HepG2 (cell line): ENCODE data around the gene PPP1R8. TPM values are rescaled to one million over a fixed set of nuclear protein-coding genes. Genes with fewer than 3 reads are reported as not detected.

ENCODE experiments used
- ATAC-seq: fragments of 200-7000 bp; cut with Tn5 transposase; 3 replicates; pipeline ENCODE4 v1.9.1; 2020; ENCODE audit warnings: mild to moderate bottlenecking, moderate library complexity
- BruUV-seq: library from RNA; stranded (reverse); fragments of 400-500 nt; replicated peaks from 2 replicates; lab custom pipeline; 2021; lab: Mats Ljungman, UMichigan
- CTCF ChIA-PET: fragments of 300-600 bp; formaldehyde crosslinking; extraction: SDS; loops from one replicate; lab custom pipeline; 2021; ENCODE audit warnings: low total read pairs, inconsistent platforms, low intra/inter-chr PET ratio; lab: Yijun Ruan, JAX
- POLR2A ChIA-PET: fragments of 350-600 bp; sonication (Branson Sonifier 250); formaldehyde crosslinking; loops from one replicate; lab custom pipeline; 2020; ENCODE audit warnings: antibody characterized with exemption, inconsistent platforms; lab: Yijun Ruan, JAX
- DNase-seq: peaks from one replicate; pipeline ENCODE4 v3.0.0-alpha.2; 2015; ENCODE audit warnings: low spot score
- FAIRE-seq: peaks from 3 replicates; lab custom pipeline; 2011; peaks lifted over from hg19 to GRCh38; lab: Jason Lieb, UNC
- H2AFZ ChIP-seq: one replicate; pipeline ENCODE4 v1.6.1; 2011; ENCODE audit warnings: low read length, inconsistent platforms
- H3K27ac ChIP-seq: fragments of 300-600 bp; 3 replicates; pipeline ENCODE4 v1.8.0; 2011; ENCODE audit warnings: mixed run types, mild to moderate bottlenecking, mixed read lengths, low read length, inconsistent platforms; ENCODE audit not compliant: insufficient read depth; ENCODE audit errors: extremely low read length
- H3K27me3 ChIP-seq, 2 experiments: fragments of 200-600 bp in 1 of 2; 2 replicates in 1 of 2; 3 replicates in 1 of 2; pipeline versions ENCODE4 v1.6.0 to v1.8.0; 2011; ENCODE audit warnings: low read length in 2 of 2, mild to moderate bottlenecking in 2 of 2, moderate library complexity in 2 of 2, inconsistent platforms in 1 of 2; ENCODE audit not compliant: insufficient read depth in 2 of 2, control insufficient read depth in 1 of 2
- H3K36me3 ChIP-seq, 2 experiments: fragments of 200-600 bp in 1 of 2; replicated peaks in 1 of 2; 2 replicates in 1 of 2; 3 replicates in 1 of 2; pipeline versions ENCODE4 v1.5.1 to v1.8.0; 2011; ENCODE audit warnings: low read length in 2 of 2, inconsistent platforms in 1 of 2; ENCODE audit not compliant: insufficient read depth in 2 of 2, control insufficient read depth in 1 of 2
- H3K4me1 ChIP-seq: 2 replicates; pipeline ENCODE4 v1.5.1; 2012; ENCODE audit warnings: low read length, inconsistent platforms; ENCODE audit not compliant: insufficient read depth
- H3K4me2 ChIP-seq: 2 replicates; pipeline ENCODE4 v1.6.0; 2011; ENCODE audit warnings: low read depth, low read length, inconsistent platforms
- H3K4me3 ChIP-seq, 3 experiments: fragments of 200-600 bp in 1 of 3; sonication (generic), shearing (Covaris generic) in 1 of 3; replicated peaks in 1 of 3; 2 replicates each; pipeline ENCODE4 v1.5.1; 2011 to 2016; ENCODE audit warnings: low read length in 3 of 3, inconsistent platforms in 2 of 3, low read depth in 2 of 3, mild to moderate bottlenecking in 2 of 3, control low read depth in 1 of 3, mixed read lengths in 1 of 3; ENCODE audit not compliant: insufficient read depth in 1 of 3
- H3K79me2 ChIP-seq: one replicate; pipeline ENCODE4 v1.6.1; 2011; ENCODE audit warnings: low read length, inconsistent platforms; ENCODE audit not compliant: insufficient read depth
- H3K9ac ChIP-seq: 2 replicates; pipeline ENCODE4 v1.6.0; 2011; ENCODE audit warnings: mild to moderate bottlenecking, low read depth, low read length, inconsistent platforms; ENCODE audit not compliant: insufficient read depth
- H3K9me3 ChIP-seq: 2 replicates; pipeline ENCODE4 v1.5.1; 2012; ENCODE audit warnings: mild to moderate bottlenecking, low read length
- H4K20me1 ChIP-seq: 2 replicates; pipeline ENCODE4 v1.6.0; 2011; ENCODE audit warnings: inconsistent platforms, mild to moderate bottlenecking, low read length, moderate library complexity; ENCODE audit not compliant: insufficient read depth
- AHR ChIP-seq: IDR thresholded peaks from 2 replicates; pipeline ENCODE4 v1.6.1; 2018; ENCODE audit warnings: missing genetic modification reagents, missing compliant biosample characterization
- HHEX ChIP-seq: IDR thresholded peaks from 2 replicates; pipeline ENCODE4 v1.6.1; 2016; ENCODE audit warnings: control low read depth
- HNF4A ChIP-seq: sonication (generic); formaldehyde crosslinking; IDR thresholded peaks from 2 replicates; pipeline ENCODE4 v1.4.0; 2020; ENCODE audit warnings: missing genetic modification reagents
- HNF4G ChIP-seq, 2 experiments: sonication (generic) in 1 of 2; formaldehyde crosslinking in 1 of 2; IDR thresholded peaks; 2 replicates each; pipeline versions ENCODE4 v1.4.0 to v1.6.1; 2011 to 2020; ENCODE audit warnings: borderline replicate concordance in 2 of 2, low read depth in 2 of 2, mild to moderate bottlenecking in 2 of 2, low read length in 1 of 2, missing genetic modification reagents in 1 of 2, moderate library complexity in 1 of 2
- HNRNPL ChIP-seq: fragments of 200-400 bp; formaldehyde crosslinking; IDR thresholded peaks from 2 replicates; pipeline ENCODE4 v1.6.1; 2017; ENCODE audit warnings: mild to moderate bottlenecking, low read depth, low read length
- MTF2 ChIP-seq: sonication (generic); formaldehyde crosslinking; IDR thresholded peaks from 2 replicates; pipeline ENCODE4 v1.5.0; 2020; ENCODE audit warnings: missing genetic modification reagents, borderline replicate concordance
- NR2C2 ChIP-seq: sonication (generic); formaldehyde crosslinking; IDR thresholded peaks from 2 replicates; pipeline ENCODE4 v1.4.0; 2020; ENCODE audit warnings: missing genetic modification reagents, mild to moderate bottlenecking, moderate library complexity, borderline replicate concordance
- PTBP1 ChIP-seq: fragments of 200-400 bp; formaldehyde crosslinking; IDR thresholded peaks from 2 replicates; pipeline ENCODE4 v1.6.1; 2018; ENCODE audit warnings: low read length, low read depth; ENCODE audit not compliant: poor library complexity, severe bottlenecking
- SNAPC2 ChIP-seq: sonication (generic); formaldehyde crosslinking; IDR thresholded peaks from 2 replicates; pipeline ENCODE4 v1.8.1; 2022; ENCODE audit warnings: mild to moderate bottlenecking, missing genetic modification reagents
- ZBTB3 ChIP-seq: sonication (generic); formaldehyde crosslinking; IDR thresholded peaks from 2 replicates; pipeline ENCODE4 v1.4.0; 2020; ENCODE audit warnings: low read depth, mild to moderate bottlenecking, moderate library complexity, missing genetic modification reagents, borderline replicate concordance
- ZKSCAN8 ChIP-seq: IDR thresholded peaks from 2 replicates; pipeline ENCODE4 v1.6.1; 2016; ENCODE audit warnings: borderline replicate concordance, missing genetic modification reagents, missing compliant biosample characterization
- ZNF230 ChIP-seq: sonication (generic); formaldehyde crosslinking; IDR thresholded peaks from 2 replicates; pipeline ENCODE4 v1.4.0; 2020; ENCODE audit warnings: mild to moderate bottlenecking, missing genetic modification reagents
- ZNF354B ChIP-seq: sonication (generic); formaldehyde crosslinking; IDR thresholded peaks from 2 replicates; pipeline ENCODE4 v1.8.0; 2022; ENCODE audit warnings: mild to moderate bottlenecking, missing genetic modification reagents
- ZNF546 ChIP-seq: sonication (generic); formaldehyde crosslinking; conservative IDR thresholded peaks from 2 replicates; pipeline ENCODE4 v1.8.1; 2023; ENCODE audit warnings: mild to moderate bottlenecking, missing genetic modification reagents
- ZNF629 ChIP-seq: sonication (generic); formaldehyde crosslinking; conservative IDR thresholded peaks from 2 replicates; pipeline ENCODE4 v1.5.0; 2020; ENCODE audit warnings: missing genetic modification reagents
- WGBS: methylation state at CpG from one replicate; pipeline ENCODE4 v1.1.6; 2017; ENCODE audit warnings: low lambda C conversion rate; 5-methylcytosine and 5-hydroxymethylcytosine counted together
- in situ Hi-C: cut with HindIII; loops from 2 replicates; pipeline ENCODE4 v1.10.0; 2017; ENCODE audit warnings: low pct_unique_long_range_greater_than_20kb; ENCODE audit not compliant: extremely low pct_ligation_motif_present
- intact Hi-C: fragments of 100-400 bp; cut with micrococcal nuclease; formaldehyde crosslinking; loops from one replicate; pipeline ENCODE4 v1.10.0; 2022; ENCODE audit not compliant: unreplicated experiment
- polyA plus RNA-seq, 8 experiments: library from polyadenylated mRNA; depleted of rRNA in 3 of 8; stranded (reverse) in 7 of 8; unstranded in 1 of 8; fragments of >200 nt; fragmentation: Illumina TruSeq in 4 of 8; extraction: Trizol in 4 of 8; gene quantifications; 2 replicates each; pipeline versions ENCODE4 v1.2.1 to v1.2.3, GENCODE V29; 2011 to 2016; ENCODE audit warnings: low read depth in 4 of 8, missing spikeins in 1 of 8, mixed read lengths in 1 of 8; ENCODE audit not compliant: insufficient read depth in 1 of 8
- total RNA-seq, 5 experiments: library from RNA; depleted of rRNA; stranded (reverse); fragments of >200 nt; fragmentation: Illumina TruSeq; extraction: Trizol; gene quantifications; 2 replicates each; pipeline ENCODE4 v1.2.3, GENCODE V29; 2016; ENCODE audit warnings: low read depth in 1 of 5
- TF ChIP-seq, protein P1 (sequence below): sonication (generic); formaldehyde crosslinking; IDR thresholded peaks from 2 replicates; pipeline ENCODE4 v1.4.0; 2020; ENCODE audit warnings: low read depth, missing genetic modification reagents

PPP1R8 gene
- total and polyA plus RNA-seq, 2 of the 13 experiments (the other 11 are each of a cell fraction or from before 2014, with no cell fraction given) = 38.3 to 62.2 TPM

DNA sequence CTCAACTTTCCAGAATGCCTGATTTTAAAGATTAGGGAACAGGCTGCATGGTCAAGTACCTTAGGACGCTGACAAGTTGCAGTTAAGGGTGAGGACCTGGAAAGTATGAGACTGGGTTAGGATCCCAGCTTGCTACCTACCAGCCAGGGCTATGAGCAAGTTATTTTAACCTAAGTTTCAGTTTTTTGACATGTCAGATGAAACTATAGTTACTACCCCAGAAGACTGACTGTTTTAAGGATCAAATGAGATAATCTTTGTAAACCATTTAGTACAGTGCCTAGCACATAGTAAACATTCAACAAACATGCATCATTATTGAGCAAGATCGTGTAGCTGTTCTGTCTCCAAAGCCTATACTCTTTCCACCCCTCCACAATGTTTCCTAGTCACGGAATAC is 56.2 kb downstream of the PPP1R8 start:
- 88% methylated on average over 3 of the region's 3 CpGs for WGBS
- POLR2A ChIA-PET = no interaction called here
- no peak for TF ChIP-seq MTF2 (CRISPR knock-in tag)
- no peak for TF ChIP-seq ZKSCAN8
- TF ChIP-seq, protein P1, sequence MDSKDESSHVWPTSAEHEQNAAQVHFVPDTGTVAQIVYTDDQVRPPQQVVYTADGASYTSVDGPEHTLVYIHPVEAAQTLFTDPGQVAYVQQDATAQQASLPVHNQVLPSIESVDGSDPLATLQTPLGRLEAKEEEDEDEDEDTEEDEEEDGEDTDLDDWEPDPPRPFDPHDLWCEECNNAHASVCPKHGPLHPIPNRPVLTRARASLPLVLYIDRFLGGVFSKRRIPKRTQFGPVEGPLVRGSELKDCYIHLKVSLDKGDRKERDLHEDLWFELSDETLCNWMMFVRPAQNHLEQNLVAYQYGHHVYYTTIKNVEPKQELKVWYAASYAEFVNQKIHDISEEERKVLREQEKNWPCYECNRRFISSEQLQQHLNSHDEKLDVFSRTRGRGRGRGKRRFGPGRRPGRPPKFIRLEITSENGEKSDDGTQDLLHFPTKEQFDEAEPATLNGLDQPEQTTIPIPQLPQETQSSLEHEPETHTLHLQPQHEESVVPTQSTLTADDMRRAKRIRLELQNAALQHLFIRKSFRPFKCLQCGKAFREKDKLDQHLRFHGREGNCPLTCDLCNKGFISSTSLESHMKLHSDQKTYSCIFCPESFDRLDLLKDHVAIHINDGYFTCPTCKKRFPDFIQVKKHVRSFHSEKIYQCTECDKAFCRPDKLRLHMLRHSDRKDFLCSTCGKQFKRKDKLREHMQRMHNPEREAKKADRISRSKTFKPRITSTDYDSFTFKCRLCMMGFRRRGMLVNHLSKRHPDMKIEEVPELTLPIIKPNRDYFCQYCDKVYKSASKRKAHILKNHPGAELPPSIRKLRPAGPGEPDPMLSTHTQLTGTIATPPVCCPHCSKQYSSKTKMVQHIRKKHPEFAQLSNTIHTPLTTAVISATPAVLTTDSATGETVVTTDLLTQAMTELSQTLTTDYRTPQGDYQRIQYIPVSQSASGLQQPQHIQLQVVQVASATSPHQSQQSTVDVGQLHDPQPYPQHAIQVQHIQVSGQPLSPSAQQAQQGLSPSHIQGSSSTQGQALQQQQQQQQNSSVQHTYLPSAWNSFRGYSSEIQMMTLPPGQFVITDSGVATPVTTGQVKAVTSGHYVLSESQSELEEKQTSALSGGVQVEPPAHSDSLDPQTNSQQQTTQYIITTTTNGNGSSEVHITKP (CRISPR knock-in tag) = no peak
- TF ChIP-seq ZNF546 (CRISPR knock-in tag) = no peak
- no peak for TF ChIP-seq NR2C2 (CRISPR knock-in tag)
- no peak for TF ChIP-seq HHEX
- no peak for TF ChIP-seq AHR (CRISPR knock-in tag)
- no peak for TF ChIP-seq ZNF354B (CRISPR knock-in tag)
- TF ChIP-seq PTBP1 = no peak
- TF ChIP-seq HNF4A (CRISPR knock-in tag) = no peak
- no peak for TF ChIP-seq ZNF629 (CRISPR knock-in tag)
- TF ChIP-seq ZBTB3 = no peak
- no peak for TF ChIP-seq ZNF230 (CRISPR knock-in tag)
- TF ChIP-seq HNF4G (IDR thresholded peaks at IDR 0.05; ENCODE audit: borderline replicate concordance, low read depth, low read length) = no peak
- TF ChIP-seq HNF4G (CRISPR knock-in tag; IDR thresholded peaks at IDR 0.05; ENCODE audit: borderline replicate concordance, low read depth) = no peak
- TF ChIP-seq HNRNPL = no peak
- TF ChIP-seq SNAPC2 (CRISPR knock-in tag) = no peak
- H3K9ac ChIP-seq = no peak overlapping the region
- H3K27me3 ChIP-seq = no peaks in the 10 kb centered on the region
- CTCF ChIA-PET = no interaction called here
- H3K4me2 ChIP-seq = no peak overlapping the region
- H3K27ac ChIP-seq = no peak overlapping the region
- in situ Hi-C loops (no loop called here), intact Hi-C loops (no loop called here)
- no peaks in the 10 kb centered on the region for H3K79me2 ChIP-seq
- FAIRE-seq = no peak
- no peaks in the 10 kb centered on the region for H3K9me3 ChIP-seq
- peaks cover 11% of the 10 kb centered on the region for H3K4me1 ChIP-seq
- no peak for DNase-seq
- no peak overlapping the region for H3K4me3 ChIP-seq
- no TSS peak for BruUV-seq
- H4K20me1 ChIP-seq = no peaks in the 10 kb centered on the region
- ATAC-seq = no peak
- no peak overlapping the region for H2AFZ ChIP-seq
- H3K36me3 ChIP-seq = peaks cover 2 to 8% of the 10 kb centered on the region in 2 experiments; a peak in 4 of 5 replicates
